ENCODE measurements around the gene EFNA4.

The EFNA4 gene

GRCh38 chr1:155075535-155075934 is 12.0 kb downstream of the EFNA4 start:
- peak; percentile 55 for DNase-seq

GRCh38 chr1:155076371-155076770 is 12.8 kb downstream of the EFNA4 start:
- no peak for DNase-seq

GRCh38 chr1:155077346-155077745 is 13.8 kb downstream of the EFNA4 start:
- DNase-seq = no peak

- no peak for DNase-seq
Observed at GRCh38 chr1:155077758-155078445, 14.4 kb downstream of the EFNA4 start.

- DNase-seq = peak; percentile 77
Observed at GRCh38 chr1:155078469-155079209, 15.1 kb downstream of the EFNA4 start, which contains the start of gene EFNA3. Gene EFNA3 (plus strand): TSS chr1:155078837. CDS start chr1:155078942, 105 bp downstream.

- no peak for DNase-seq
Observed at GRCh38 chr1:155079210-155079486, 15.6 kb downstream of the EFNA4 start.

- DNase-seq = no peak
Observed at GRCh38 chr1:155079487-155080311, 16.2 kb downstream of the EFNA4 start.

- DNase-seq = peak; percentile 74
Observed at GRCh38 chr1:155080312-155081228, 17.0 kb downstream of the EFNA4 start.

GRCh38 chr1:155081472-155082300 is 18.1 kb downstream of the EFNA4 start:
- peak; percentile 39 for DNase-seq

- no peak for DNase-seq
Observed at GRCh38 chr1:155082301-155083051, 18.9 kb downstream of the EFNA4 start.

GRCh38 chr1:155083052-155083541 is 19.6 kb downstream of the EFNA4 start:
- no peak for DNase-seq

- DNase-seq = peak; percentile 55
Observed at GRCh38 chr1:155083865-155084721, 20.6 kb downstream of the EFNA4 start.

GRCh38 chr1:155084722-155085503 is 21.4 kb downstream of the EFNA4 start:
- peak; percentile 89 for DNase-seq

GRCh38 chr1:155085504-155086127 is 22.1 kb downstream of the EFNA4 start:
- no peak for DNase-seq

GRCh38 chr1:155086128-155086741 is 22.7 kb downstream of the EFNA4 start:
- peak; percentile 45 for DNase-seq

GRCh38 chr1:155086856-155087535 is 23.5 kb downstream of the EFNA4 start:
- DNase-seq = no peak

All from COR-L47 (cell line).